Dermis lymphatic vessel endothelial cell (primary cell): ENCODE data around the gene UBLCP1. TPM values are rescaled to one million over a fixed set of nuclear protein-coding genes. Genes with fewer than 3 reads are reported as not detected.

ENCODE experiments used
- total RNA-seq: library from RNA; depleted of rRNA; stranded (reverse); fragments of >200 nt; gene quantifications from 2 replicates; pipeline ENCODE4 v1.2.1, GENCODE V29; 2014

UBLCP1 gene
- total RNA-seq: 9.6 and 16.8 TPM in 2 replicates

GRCh38 chr5:159262859-159263568, at the start of gene UBLCP1:
Gene UBLCP1 (plus strand): TSS chr5:159263290. CDS start chr5:159268916, 5,626 bp downstream.

GRCh38 chr5:159330131-159330800, 67.2 kb downstream of the UBLCP1 start, which contains the start of gene IL12B:
Gene IL12B (minus strand): TSS chr5:159330487. CDS start chr5:159326782, 3,705 bp downstream.

Other genes starting within 250 kb of the UBLCP1 start
- 2.5 and 3.3 TPM in 2 replicates for gene EBF1, start 163.4 kb upstream of the UBLCP1 start, total RNA-seq
- gene RNF145, start 53.7 kb upstream of the UBLCP1 start, total RNA-seq: 34.7 and 46.6 TPM in 2 replicates
- gene IL12B, start 67.2 kb downstream of the UBLCP1 start, total RNA-seq: not detected in 2 replicates